MM.1S (cell line): Measurements from ENCODE around the gene BBS7.

Source experiments
- DNase-seq: peaks from one replicate; pipeline ENCODE4 v3.0.0-alpha.2; 2015
- H2AFZ ChIP-seq: fragments of 300-600 bp; sonication (generic); 2 replicates; pipeline ENCODE4 v1.6.0; 2016; ENCODE audit warnings: antibody characterized with exemption, low read length
- H3F3A ChIP-seq: fragments of 300-600 bp; sonication (generic); 2 replicates; pipeline ENCODE4 v1.6.1; 2016; ENCODE audit warnings: mild to moderate bottlenecking, antibody characterized with exemption, low read length, moderate library complexity, mixed read lengths; ENCODE audit not compliant: insufficient read depth
- H3K27ac ChIP-seq: fragments of 300-600 bp; sonication (generic); 2 replicates; pipeline ENCODE4 v1.5.1; 2016; ENCODE audit warnings: mild to moderate bottlenecking, low read length
- H3K27me3 ChIP-seq: fragments of 300-600 bp; sonication (generic); replicated peaks from 2 replicates; pipeline ENCODE4 v1.6.0; 2016; ENCODE audit warnings: low read length; ENCODE audit not compliant: insufficient read depth
- H3K36me3 ChIP-seq: fragments of 300-600 bp; sonication (generic); replicated peaks from 2 replicates; pipeline ENCODE4 v1.6.1; 2016; ENCODE audit warnings: mild to moderate bottlenecking, low read length, mixed read lengths; ENCODE audit not compliant: insufficient read depth
- H3K4me1 ChIP-seq: fragments of 300-600 bp; sonication (generic); 2 replicates; pipeline ENCODE4 v1.6.1; 2016; ENCODE audit warnings: low read length, mixed read lengths
- H3K4me2 ChIP-seq: fragments of 300-600 bp; sonication (generic); 2 replicates; pipeline ENCODE4 v1.6.0; 2016; ENCODE audit warnings: low read depth, low read length
- H3K4me3 ChIP-seq: fragments of 300-600 bp; sonication (generic); 2 replicates; pipeline ENCODE4 v1.5.1; 2016; ENCODE audit warnings: low read length, mixed read lengths
- H3K79me2 ChIP-seq: fragments of 300-600 bp; sonication (generic); 2 replicates; pipeline ENCODE4 v1.6.1; 2016; ENCODE audit warnings: mixed run types, low read length, mixed read lengths
- H3K9ac ChIP-seq: fragments of 300-600 bp; sonication (generic); 2 replicates; pipeline ENCODE4 v1.6.1; 2016; ENCODE audit warnings: low read length, mixed read lengths
- H3K9me2 ChIP-seq: fragments of 300-600 bp; sonication (generic); replicated peaks from 2 replicates; pipeline ENCODE4 v1.6.1; 2016; ENCODE audit warnings: mild to moderate bottlenecking, low read length, mixed read lengths; ENCODE audit not compliant: insufficient read depth
- H3K9me3 ChIP-seq: fragments of 300-600 bp; sonication (generic); replicated peaks from 2 replicates; pipeline ENCODE4 v1.6.1; 2016; ENCODE audit warnings: mild to moderate bottlenecking, low read length, mixed read lengths; ENCODE audit not compliant: insufficient read depth
- H4K20me1 ChIP-seq: fragments of 300-600 bp; sonication (generic); 2 replicates; pipeline ENCODE4 v1.6.1; 2016; ENCODE audit warnings: mild to moderate bottlenecking, low read length, moderate library complexity, mixed read lengths; ENCODE audit not compliant: insufficient read depth
- CTCF ChIP-seq: fragments of 300-600 bp; sonication (generic); IDR thresholded peaks from 2 replicates; pipeline ENCODE4 v1.5.1; 2016; ENCODE audit warnings: antibody characterized with exemption, low read length, mixed read lengths
- EZH2 ChIP-seq: fragments of 300-600 bp; sonication (generic); optimal IDR thresholded peaks from 2 replicates; pipeline ENCODE3; 2017; ENCODE audit warnings: low read depth, mild to moderate bottlenecking, antibody characterized with exemption, low read length, mixed read lengths
- EZH2phosphoT487 ChIP-seq: fragments of 300-600 bp; sonication (generic); IDR thresholded peaks from 2 replicates; pipeline ENCODE4 v1.6.1; 2018; ENCODE audit warnings: antibody characterized with exemption, low read length

Gene BBS7

GRCh38 chr4:121873604-121874003 is 3.3 kb upstream of the BBS7 start:
- no peaks in the 10 kb centered on the region for H3K36me3 ChIP-seq
- TF ChIP-seq EZH2phosphoT487 (no peak), EZH2 (no peak), CTCF (no peak)
- H3K9me3 ChIP-seq: no peaks in the 10 kb centered on the region
- H4K20me1 ChIP-seq: no peaks in the 10 kb centered on the region
- DNase-seq: peak; percentile 67
- H3K27me3 ChIP-seq: no peaks in the 10 kb centered on the region
- no peaks in the 10 kb centered on the region for H3K79me2 ChIP-seq
- peaks cover 11% of the 10 kb centered on the region for H3F3A ChIP-seq
- peak overlapping the region; percentile 10; the same call in 1 of the 2 replicates for H3K4me2 ChIP-seq
- H3K27ac ChIP-seq: no peak overlapping the region
- H3K9me2 ChIP-seq: no peaks in the 10 kb centered on the region
- no peak overlapping the region for H2AFZ ChIP-seq
- no peak overlapping the region for H3K4me3 ChIP-seq
- no peak overlapping the region for H3K9ac ChIP-seq
- peaks cover 12% of the 10 kb centered on the region for H3K4me1 ChIP-seq

- TF ChIP-seq EZH2phosphoT487: no peak
- no peak for TF ChIP-seq EZH2
- no peak for TF ChIP-seq CTCF
- Histone ChIP-seq H3K27me3 (no peaks in the 10 kb centered on the region), H4K20me1 (no peaks in the 10 kb centered on the region), H3K4me2 (no peak overlapping the region), H3K9me2 (no peaks in the 10 kb centered on the region), H3K4me1 (no peaks in the 10 kb centered on the region), H2AFZ (no peak overlapping the region), H3K79me2 (no peaks in the 10 kb centered on the region), H3K9ac (no peak overlapping the region), H3K36me3 (no peaks in the 10 kb centered on the region; the same call in 1 of the 2 replicates), H3K27ac (no peak overlapping the region), H3K4me3 (no peak overlapping the region), H3K9me3 (no peaks in the 10 kb centered on the region), H3F3A (no peaks in the 10 kb centered on the region)
- no peak for DNase-seq
These were observed 6.5 kb downstream of the BBS7 start for GRCh38 chr4:121863799-121864198.

- no peaks in the 10 kb centered on the region for H3K79me2 ChIP-seq
- TF ChIP-seq EZH2phosphoT487 (no peak), EZH2 (no peak), CTCF (no peak)
- H3K27me3 ChIP-seq: no peaks in the 10 kb centered on the region
- no peak overlapping the region for H3K27ac ChIP-seq
- H3K4me3 ChIP-seq: no peak overlapping the region
- no peak overlapping the region for H3K4me2 ChIP-seq
- no peaks in the 10 kb centered on the region for H3F3A ChIP-seq
- no peak for DNase-seq
- H2AFZ ChIP-seq: no peak overlapping the region
- H3K9me3 ChIP-seq: no peaks in the 10 kb centered on the region
- H3K9me2 ChIP-seq: no peaks in the 10 kb centered on the region
- H4K20me1 ChIP-seq: no peaks in the 10 kb centered on the region
- H3K4me1 ChIP-seq: no peaks in the 10 kb centered on the region
- H3K9ac ChIP-seq: no peak overlapping the region
- no peaks in the 10 kb centered on the region; the same call in none of the 2 replicates for H3K36me3 ChIP-seq
These were observed 8.8 kb downstream of the BBS7 start for GRCh38 chr4:121861426-121861825.
